OCI-LY7 (cell line): ENCODE data around the gene CUX1. TPM values are rescaled to one million over a fixed set of nuclear protein-coding genes. Genes with fewer than 3 reads are reported as not detected.

Experiments used
- BruUV-seq: library from RNA; stranded (reverse); fragments of 400-500 nt; replicated peaks from 2 replicates; lab custom pipeline; 2021; lab: Mats Ljungman, UMichigan
- CTCF ChIA-PET: fragments of 300-600 bp; sonication (Branson Sonifier 250); formaldehyde crosslinking; loops from one replicate; lab custom pipeline; 2022; ENCODE audit warnings: antibody characterized with exemption; ENCODE audit not compliant: unreplicated experiment; lab: Charles Lee
- POLR2A ChIA-PET: fragments of 300-600 bp; sonication (Branson Sonifier 250); formaldehyde crosslinking; loops from one replicate; lab custom pipeline; 2022; ENCODE audit warnings: antibody characterized with exemption; lab: Charles Lee
- DNase-seq: peaks from one replicate; pipeline ENCODE4 v3.0.0-alpha.2; 2015; ENCODE audit warnings: low spot score
- H2AFZ ChIP-seq: fragments of 200-600 bp; sonication (generic), shearing (Covaris generic); 2 replicates; pipeline ENCODE4 v1.6.1; 2014; ENCODE audit warnings: mild to moderate bottlenecking, antibody characterized with exemption, low read length, moderate library complexity
- H3K27ac ChIP-seq: fragments of 200-600 bp; sonication (generic); 2 replicates; pipeline ENCODE4 v1.5.1; 2014; ENCODE audit warnings: mixed run types, low read depth, mild to moderate bottlenecking, moderate library complexity, low read length, inconsistent platforms; ENCODE audit not compliant: poor library complexity, severe bottlenecking
- H3K36me3 ChIP-seq: fragments of 200-600 bp; sonication (generic); 2 replicates; pipeline ENCODE4 v1.6.1; 2014; ENCODE audit warnings: mild to moderate bottlenecking, antibody characterized with exemption, low read length, moderate library complexity, mixed read lengths; ENCODE audit not compliant: insufficient read depth
- H3K4me1 ChIP-seq: fragments of 200-600 bp; sonication (generic); 2 replicates; pipeline ENCODE4 v1.5.1; 2014; ENCODE audit warnings: mild to moderate bottlenecking, low read length; ENCODE audit not compliant: insufficient read depth, poor library complexity, severe bottlenecking
- H3K4me2 ChIP-seq: fragments of 200-600 bp; sonication (generic); 2 replicates; pipeline ENCODE4 v1.6.1; 2014; ENCODE audit warnings: mild to moderate bottlenecking, low read length
- H3K4me3 ChIP-seq: fragments of 200-600 bp; sonication (generic); 2 replicates; pipeline ENCODE4 v1.5.1; 2014; ENCODE audit warnings: mild to moderate bottlenecking, low read depth, low read length; ENCODE audit not compliant: poor library complexity, severe bottlenecking
- H3K79me2 ChIP-seq: fragments of 200-600 bp; sonication (generic); 2 replicates; pipeline ENCODE4 v1.6.1; 2016; ENCODE audit warnings: low read depth, mild to moderate bottlenecking, low read length, moderate library complexity, mixed read lengths; ENCODE audit not compliant: insufficient read depth
- H3K9me2 ChIP-seq: fragments of 200-600 bp; sonication (generic); 2 replicates; pipeline ENCODE4 v1.6.1; 2016; ENCODE audit warnings: mild to moderate bottlenecking, low read length, mixed read lengths; ENCODE audit not compliant: insufficient read depth
- H3K9me3 ChIP-seq: fragments of 200-600 bp; sonication (generic); 2 replicates; pipeline ENCODE4 v1.6.1; 2014; ENCODE audit warnings: mild to moderate bottlenecking, mixed run types, low read length, mixed read lengths
- H4K20me1 ChIP-seq: fragments of 200-600 bp; sonication (generic); 2 replicates; pipeline ENCODE4 v1.6.1; 2014; ENCODE audit warnings: mild to moderate bottlenecking, antibody characterized with exemption, low read length, moderate library complexity, mixed read lengths; ENCODE audit not compliant: insufficient read depth
- EZH2phosphoT487 ChIP-seq: fragments of 200-600 bp; sonication (generic); IDR thresholded peaks from 2 replicates; pipeline ENCODE4 v1.6.1; 2018; ENCODE audit warnings: low read depth, borderline replicate concordance, mild to moderate bottlenecking, mixed run types, antibody characterized with exemption, low read length, moderate library complexity, mixed read lengths
- intact Hi-C: fragments of 100-400 bp; cut with micrococcal nuclease; formaldehyde crosslinking; loops from one replicate; pipeline ENCODE4 v1.10.0; 2022; ENCODE audit not compliant: unreplicated experiment
- total RNA-seq, 2 experiments: library from RNA; depleted of rRNA in 1 of 2; stranded (reverse); fragments of >200 nt in 1 of 2; shearing (Covaris generic) in 1 of 2; gene quantifications; 2 replicates each; pipeline ENCODE4 v1.2.3, GENCODE V29; 2014 to 2022
- TF ChIP-seq, protein P1 (sequence below): fragments of 200-600 bp; sonication (generic); conservative IDR thresholded peaks from 2 replicates; pipeline ENCODE4 v1.5.1; 2014; ENCODE audit warnings: mild to moderate bottlenecking, antibody characterized with exemption, low read length, moderate library complexity, mixed read lengths

Gene CUX1
- total RNA-seq, 2 experiments from 2014 or later = 143 to 199 TPM

GRCh38 chr7:101893341-101894082 is 76.1 kb downstream of the CUX1 start:
- H3K4me1 ChIP-seq = peaks cover 86% of the 10 kb centered on the region
- H3K36me3 ChIP-seq = peaks cover 55% of the 10 kb centered on the region
- DNase-seq = no peak
- peaks cover 33% of the 10 kb centered on the region; the same call in 1 of the 2 replicates for H4K20me1 ChIP-seq
- ChIA-PET CTCF (interaction anchor here (0.5 kb wide), 1 partner anchor 289 kb away, joined by 3 read pairs; no protein-coding TSS in a partner anchor), POLR2A (interaction anchor here (1.1 kb wide), 1 partner anchor 8 kb away, joined by 4 read pairs; no protein-coding TSS in a partner anchor)
- no TSS peak for BruUV-seq
- TF ChIP-seq, protein P1, sequence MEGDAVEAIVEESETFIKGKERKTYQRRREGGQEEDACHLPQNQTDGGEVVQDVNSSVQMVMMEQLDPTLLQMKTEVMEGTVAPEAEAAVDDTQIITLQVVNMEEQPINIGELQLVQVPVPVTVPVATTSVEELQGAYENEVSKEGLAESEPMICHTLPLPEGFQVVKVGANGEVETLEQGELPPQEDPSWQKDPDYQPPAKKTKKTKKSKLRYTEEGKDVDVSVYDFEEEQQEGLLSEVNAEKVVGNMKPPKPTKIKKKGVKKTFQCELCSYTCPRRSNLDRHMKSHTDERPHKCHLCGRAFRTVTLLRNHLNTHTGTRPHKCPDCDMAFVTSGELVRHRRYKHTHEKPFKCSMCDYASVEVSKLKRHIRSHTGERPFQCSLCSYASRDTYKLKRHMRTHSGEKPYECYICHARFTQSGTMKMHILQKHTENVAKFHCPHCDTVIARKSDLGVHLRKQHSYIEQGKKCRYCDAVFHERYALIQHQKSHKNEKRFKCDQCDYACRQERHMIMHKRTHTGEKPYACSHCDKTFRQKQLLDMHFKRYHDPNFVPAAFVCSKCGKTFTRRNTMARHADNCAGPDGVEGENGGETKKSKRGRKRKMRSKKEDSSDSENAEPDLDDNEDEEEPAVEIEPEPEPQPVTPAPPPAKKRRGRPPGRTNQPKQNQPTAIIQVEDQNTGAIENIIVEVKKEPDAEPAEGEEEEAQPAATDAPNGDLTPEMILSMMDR = no peak
- no peak for TF ChIP-seq EZH2phosphoT487
- H3K79me2 ChIP-seq = peaks cover 100% of the 10 kb centered on the region
- no peaks in the 10 kb centered on the region for H3K9me3 ChIP-seq
- intact Hi-C loops = no loop called here
- peak overlapping the region; percentile 23 for H3K27ac ChIP-seq
- no peak overlapping the region for H2AFZ ChIP-seq
- 0 out of 2 replicates have a peak overlapping the region, but pooled peaks have one; percentile 32 for H3K4me2 ChIP-seq
- H3K4me3 ChIP-seq = no peak overlapping the region
- no peaks in the 10 kb centered on the region for H3K9me2 ChIP-seq

DNA sequence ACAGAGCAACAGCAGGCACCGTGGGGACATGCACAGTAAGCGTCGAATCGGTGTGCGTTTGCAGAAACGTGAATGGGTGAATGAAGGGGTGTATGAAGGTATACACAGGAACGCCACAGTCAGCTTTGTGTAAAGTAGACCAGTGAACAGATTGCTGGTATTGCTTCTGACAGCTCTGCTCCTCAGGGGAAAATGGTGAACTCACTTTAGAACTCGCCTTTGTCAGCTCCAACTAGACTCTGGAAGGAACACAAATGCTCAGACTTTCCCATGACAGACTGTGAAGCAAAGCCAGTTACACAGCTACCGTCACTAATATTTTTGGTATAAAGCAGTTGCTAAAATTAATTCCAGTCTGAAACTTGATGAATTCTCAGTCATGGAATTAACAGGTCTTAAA is 78.9 kb downstream of the CUX1 start:
- no peaks in the 10 kb centered on the region for H3K9me3 ChIP-seq
- H2AFZ ChIP-seq = no peak overlapping the region
- H3K27ac ChIP-seq = peak overlapping the region; percentile 52
- BruUV-seq = no TSS peak
- H3K4me2 ChIP-seq = peak overlapping the region; percentile 44
- ChIA-PET POLR2A (interaction anchor here (0.6 to 1.4 kb wide), 3 partner anchors 39 to 263 kb away, joined by 3 to 5 read pairs (median 4); no protein-coding TSS in a partner anchor), CTCF (no interaction called here)
- H4K20me1 ChIP-seq = peaks cover 16% of the 10 kb centered on the region
- intact Hi-C loops = no loop called here
- TF ChIP-seq, protein P1 = no peak
- no peak for TF ChIP-seq EZH2phosphoT487
- H3K36me3 ChIP-seq = peaks cover 62% of the 10 kb centered on the region
- no peak for DNase-seq
- no peaks in the 10 kb centered on the region for H3K9me2 ChIP-seq
- H3K79me2 ChIP-seq = peaks cover 100% of the 10 kb centered on the region
- H3K4me1 ChIP-seq = peaks cover 58% of the 10 kb centered on the region
- H3K4me3 ChIP-seq = no peak overlapping the region

GRCh38 chr7:101896941-101897340 is 79.5 kb downstream of the CUX1 start:
- ChIA-PET CTCF (no interaction called here), POLR2A (interaction anchor here (0.7 to 1.4 kb wide), 3 partner anchors 37 to 140 kb away, joined by 3 to 4 read pairs (median 3); no protein-coding TSS in a partner anchor)
- DNase-seq = no peak
- peak overlapping the region; percentile 52 for H3K27ac ChIP-seq
- H3K9me3 ChIP-seq = no peaks in the 10 kb centered on the region
- peaks cover 65% of the 10 kb centered on the region for H3K36me3 ChIP-seq
- no TSS peak for BruUV-seq
- H3K9me2 ChIP-seq = no peaks in the 10 kb centered on the region
- peaks cover 10% of the 10 kb centered on the region for H4K20me1 ChIP-seq
- H3K79me2 ChIP-seq = peaks cover 100% of the 10 kb centered on the region
- H3K4me3 ChIP-seq = no peak overlapping the region
- no peak for TF ChIP-seq EZH2phosphoT487
- TF ChIP-seq, protein P1 = no peak
- peaks cover 51% of the 10 kb centered on the region for H3K4me1 ChIP-seq
- peak overlapping the region; percentile 44 for H3K4me2 ChIP-seq
- intact Hi-C loops = no loop called here
- H2AFZ ChIP-seq = no peak overlapping the region
